Suprapubic skin (tissue), 4 donors: ENCODE measurements around the gene CYP19A1.

Source experiments
- CTCF ChIP-seq, 2 donors: fragments of 200-600 bp in 1 of 2; fragments of 450-650 bp in 1 of 2; sonication (generic) in 1 of 2; IDR thresholded peaks; one replicate each; pipeline ENCODE4 v1.5.1; 2016 to 2019; ENCODE audit warnings: antibody characterized with exemption in 2 of 2, mild to moderate bottlenecking in 1 of 2, moderate library complexity in 1 of 2
- EP300 ChIP-seq: sonication (generic); formaldehyde crosslinking; IDR thresholded peaks from one replicate; pipeline ENCODE4 v1.6.1; 2017; ENCODE audit warnings: antibody characterized with exemption
- POLR2AphosphoS5 ChIP-seq, 3 donors: sonication (generic); formaldehyde crosslinking; IDR thresholded peaks; one replicate each; pipeline ENCODE4 v1.6.1; 2017; ENCODE audit warnings: antibody characterized with exemption in 3 of 3

- TF ChIP-seq POLR2AphosphoS5 (IDR thresholded peaks at IDR 0.05): no peak
- TF ChIP-seq CTCF (IDR thresholded peaks at IDR 0.05): no peak
- no peak for TF ChIP-seq EP300
These were observed 14.6 kb downstream of the CYP19A1 start for GRCh38 chr15:51323749-51324148.
